COR-L47 (cell line): ENCODE measurements around the gene MRPL33.

ENCODE experiments used
- DNase-seq: peaks from one replicate; lab custom pipeline; 2025; lab: John Stamatoyannopoulos, UW

The MRPL33 gene

DNA sequence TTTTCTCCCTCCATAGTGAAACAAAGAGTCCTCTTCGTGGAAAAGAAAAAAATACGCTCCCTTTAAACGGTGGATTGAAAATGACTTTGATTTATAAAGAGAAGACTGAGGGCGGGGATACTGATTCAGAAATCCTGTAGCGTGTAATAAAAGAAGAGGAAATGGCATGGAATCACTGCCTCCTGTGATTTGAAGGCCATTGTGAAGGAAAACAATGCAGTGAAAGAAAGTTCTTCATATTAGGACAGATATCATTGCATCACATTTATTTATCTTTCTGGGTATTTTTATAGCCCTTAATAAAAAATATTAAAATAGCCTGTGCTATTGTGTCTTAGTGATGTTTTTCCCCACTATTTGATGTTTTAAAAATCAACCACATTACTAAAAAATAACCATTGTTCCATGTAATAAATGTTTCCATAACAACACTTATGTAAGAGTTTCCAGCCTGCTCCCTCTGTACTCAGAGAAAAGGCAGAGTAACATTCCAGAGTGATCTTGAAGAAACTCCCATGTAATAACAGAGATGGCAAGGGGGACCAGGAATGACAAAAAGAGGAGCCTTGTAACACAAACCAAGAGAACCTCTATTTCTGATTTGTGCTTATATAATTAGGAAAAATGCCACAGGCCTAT lies 8.0 kb downstream of the MRPL33 start:
- DNase-seq: no peak

- no peak for DNase-seq
Observed at GRCh38 chr2:27781496-27781895, 10.0 kb downstream of the MRPL33 start.

- no peak for DNase-seq
Observed at GRCh38 chr2:27782701-27783100, 11.2 kb downstream of the MRPL33 start.

GRCh38 chr2:27790796-27791195 lies 19.3 kb downstream of the MRPL33 start:
- no peak for DNase-seq

DNA sequence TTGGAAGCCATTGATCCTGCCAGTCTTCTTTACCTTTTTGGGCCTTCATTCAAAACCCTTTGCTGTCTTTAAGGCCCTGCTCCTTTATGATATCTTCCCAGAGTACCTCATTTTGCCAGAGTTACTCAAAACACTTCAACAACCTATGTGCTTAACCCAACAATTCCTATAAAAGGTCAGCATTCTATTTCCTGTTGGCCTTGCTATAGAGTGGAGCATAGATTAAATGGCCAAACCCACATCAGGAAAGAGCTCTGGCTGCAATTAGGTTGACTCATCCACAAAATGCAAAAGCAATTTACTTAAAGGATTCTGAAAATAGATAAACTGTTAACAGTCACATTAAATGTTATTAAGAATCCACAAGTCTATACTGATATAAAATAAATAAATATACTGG lies 21.2 kb downstream of the MRPL33 start:
- DNase-seq: no peak

DNA sequence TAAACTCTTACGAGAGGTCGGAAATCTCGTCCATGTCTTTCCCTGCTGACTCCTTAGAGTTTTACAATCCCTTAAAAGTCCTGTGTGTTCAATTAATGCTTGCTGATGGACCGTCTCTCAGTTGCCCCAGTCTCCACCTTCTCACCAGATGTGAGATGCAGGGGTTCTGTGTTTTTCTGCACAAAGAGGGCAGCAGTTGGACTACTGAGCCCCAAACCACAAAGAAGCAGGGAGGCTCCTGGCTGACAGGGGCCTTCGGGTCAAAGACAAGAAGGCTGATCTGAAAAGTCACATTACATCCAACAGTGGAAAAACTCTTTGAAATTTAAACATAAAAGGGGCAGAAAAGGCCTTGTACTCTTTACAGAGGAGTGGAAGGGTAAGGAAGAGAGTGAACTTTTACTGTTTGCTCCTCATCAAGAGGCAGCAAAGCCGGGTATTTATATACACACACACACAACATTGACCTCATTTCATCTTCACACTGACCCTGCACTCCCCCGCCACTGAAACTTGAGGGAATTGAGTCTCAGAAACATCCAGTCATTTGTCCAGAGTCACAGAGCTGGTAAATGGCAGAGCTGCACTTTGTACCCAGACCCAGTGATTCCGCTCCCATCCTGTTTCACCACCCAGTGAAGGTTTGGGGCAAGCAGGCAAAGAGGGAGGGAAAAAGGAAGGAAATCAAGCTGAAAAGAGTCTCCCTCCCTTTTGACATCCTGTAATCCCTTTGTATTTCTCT lies 23.7 kb downstream of the MRPL33 start:
- no peak for DNase-seq

- DNase-seq: no peak
Observed at GRCh38 chr2:27795868-27796277, 24.4 kb downstream of the MRPL33 start.

DNA sequence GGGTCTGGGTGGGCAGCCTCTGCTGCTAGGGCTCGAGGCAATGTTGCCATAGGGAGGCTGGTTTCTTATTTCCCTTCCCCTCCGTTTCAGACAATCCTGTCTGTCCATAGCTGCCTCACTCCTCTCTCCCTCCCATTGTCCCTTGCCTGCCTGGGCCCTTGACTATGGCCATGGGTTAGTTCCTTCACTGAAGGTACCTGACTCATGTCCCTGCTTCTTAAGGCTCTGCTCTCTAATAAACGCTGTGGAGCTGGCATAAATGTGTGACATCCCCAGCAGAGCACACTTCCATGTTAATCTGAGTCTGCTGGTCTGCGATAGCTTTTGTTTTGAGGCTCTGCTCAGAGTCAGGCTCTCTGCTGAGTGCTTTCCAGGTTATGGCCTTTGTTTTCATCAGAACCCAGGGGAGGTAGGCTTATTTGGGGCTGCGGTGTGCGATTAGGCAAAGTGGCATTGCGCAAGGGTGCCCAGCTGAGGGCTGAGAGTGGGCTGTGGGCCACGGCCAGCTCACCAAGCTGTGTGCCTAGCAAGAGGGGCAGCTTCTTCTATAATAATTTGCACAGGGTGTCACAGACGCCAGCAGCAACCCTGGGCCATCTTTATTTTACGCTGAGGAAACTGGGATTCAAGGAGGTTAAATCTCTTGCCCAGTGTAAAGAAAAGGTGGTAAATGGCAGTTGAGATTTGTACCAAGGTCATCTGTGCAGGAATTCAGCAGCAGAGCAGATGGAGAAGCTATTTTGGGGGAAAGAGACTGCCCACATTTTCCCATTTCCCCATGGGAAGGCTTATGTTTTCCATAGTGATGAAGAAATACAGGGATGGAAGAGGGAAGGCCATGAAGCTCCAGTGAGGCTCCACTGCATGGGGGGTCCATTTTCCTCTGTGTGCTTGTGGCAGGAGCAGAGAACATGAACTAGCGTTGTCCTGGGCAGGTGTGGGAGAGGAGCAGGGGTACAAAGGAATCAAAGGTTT lies 25.6 kb downstream of the MRPL33 start:
- no peak for DNase-seq

DNA sequence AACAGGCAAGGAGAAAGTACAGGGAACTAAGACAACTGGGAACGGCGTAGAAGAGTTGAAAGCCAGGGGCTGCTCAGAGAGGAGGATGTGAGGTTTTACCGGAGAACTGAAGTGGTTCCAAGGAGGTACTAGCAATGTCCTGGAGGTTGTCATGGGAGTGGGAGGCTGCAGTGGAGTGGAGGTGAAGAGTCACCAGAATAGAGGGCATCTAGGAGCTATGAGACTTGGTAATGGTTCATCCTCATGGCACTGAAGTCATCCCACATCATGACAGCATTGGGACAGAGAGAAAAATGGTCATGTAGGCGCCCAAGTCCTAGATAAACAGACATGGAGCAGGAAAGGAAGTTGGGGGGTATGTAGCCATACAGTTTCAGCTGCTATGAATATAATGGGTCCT lies 26.3 kb downstream of the MRPL33 start:
- DNase-seq: no peak

GRCh38 chr2:27798486-27798885 lies 27.0 kb downstream of the MRPL33 start:
- DNase-seq: no peak

GRCh38 chr2:27798948-27799645 lies 27.6 kb downstream of the MRPL33 start:
- DNase-seq: no peak

DNA sequence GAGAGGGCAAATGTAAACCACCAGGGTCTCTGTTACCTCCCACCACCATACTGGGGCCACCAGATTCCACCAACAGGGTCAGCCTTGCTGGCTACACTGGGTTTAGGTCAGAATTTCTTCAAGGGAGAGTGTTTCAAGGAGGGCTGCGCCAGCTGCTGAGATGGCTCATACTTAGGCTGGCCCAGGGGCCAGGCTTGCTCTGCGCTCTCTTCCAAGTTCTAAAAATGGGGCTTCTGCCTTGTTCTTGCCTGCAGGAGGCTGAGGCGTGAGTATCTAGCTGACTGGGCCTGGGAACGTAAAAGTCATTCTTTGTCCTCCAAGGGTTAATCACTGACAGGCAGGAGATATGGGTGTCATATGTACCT lies 28.1 kb downstream of the MRPL33 start:
- DNase-seq: no peak

GRCh38 chr2:27800856-27801255 lies 29.3 kb downstream of the MRPL33 start:
- no peak for DNase-seq

- DNase-seq: no peak
Observed at GRCh38 chr2:27802547-27802946, 31.0 kb downstream of the MRPL33 start.

- DNase-seq: no peak
Observed at GRCh38 chr2:27803046-27803445, 31.5 kb downstream of the MRPL33 start.

DNA sequence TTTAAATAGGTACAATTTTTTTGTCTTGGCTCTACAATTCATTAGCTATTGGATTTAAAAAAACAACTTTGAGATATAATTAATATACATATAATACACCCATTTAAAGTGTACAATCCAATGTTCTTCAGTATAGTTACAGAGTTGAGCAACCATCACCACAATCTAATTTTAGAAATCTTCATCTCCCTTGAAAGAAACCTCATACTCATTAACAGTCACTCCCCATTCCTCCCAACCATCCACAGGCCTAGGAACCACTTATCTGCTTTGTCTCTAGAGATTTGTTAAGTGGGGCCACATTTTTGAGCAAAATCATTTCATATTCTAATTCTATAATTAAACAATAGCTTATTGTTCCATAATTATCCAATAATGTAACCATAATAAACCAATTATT lies 32.6 kb downstream of the MRPL33 start:
- DNase-seq: no peak

- DNase-seq: no peak
Observed at GRCh38 chr2:27805180-27805579, 33.7 kb downstream of the MRPL33 start.

GRCh38 chr2:27806311-27807059 lies 35.0 kb downstream of the MRPL33 start:
- no peak for DNase-seq

GRCh38 chr2:27807476-27807875 lies 36.0 kb downstream of the MRPL33 start:
- peak; percentile 36 for DNase-seq

DNA sequence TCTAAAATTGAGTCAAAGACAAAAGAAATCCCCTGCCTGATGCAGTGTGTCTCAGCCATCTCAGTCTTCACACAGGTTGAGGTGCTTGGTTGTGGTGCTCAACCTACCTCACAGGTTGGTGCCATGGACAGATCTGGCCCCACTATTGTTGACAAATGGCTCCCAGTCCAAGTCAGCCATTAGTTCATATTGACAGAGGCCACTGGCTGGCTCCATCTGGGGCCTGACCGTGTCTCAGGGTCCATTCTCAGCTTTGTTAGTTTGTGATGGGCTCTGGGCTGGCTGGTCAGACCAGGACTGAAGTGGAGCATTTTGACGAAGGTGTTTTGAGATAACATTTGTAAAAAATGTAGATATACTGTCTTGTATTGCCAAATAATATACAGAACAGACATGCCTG lies 36.9 kb downstream of the MRPL33 start:
- no peak for DNase-seq

- DNase-seq: no peak
Observed at GRCh38 chr2:27808984-27809383, 37.5 kb downstream of the MRPL33 start.
